BE2C (cell line): ENCODE data around the gene CPD.
A peak's percentile ranks its signal among the peaks of the same experiment; 100 is the strongest.

Source experiments
- DNase-seq: peaks from one replicate; pipeline ENCODE4 v3.0.0-alpha.2; 2020
- H3K27me3 ChIP-seq: fragments of 250-450 bp; sonication (Bioruptor Pico); 2 replicates; pipeline ENCODE4 v1.5.1; 2020; ENCODE audit warnings: mild to moderate bottlenecking
- H3K36me3 ChIP-seq: fragments of 250-450 bp; sonication (Bioruptor Pico); 2 replicates; pipeline ENCODE4 v1.5.1; 2020; ENCODE audit warnings: mild to moderate bottlenecking
- H3K4me1 ChIP-seq: fragments of 250-450 bp; sonication (Bioruptor Pico); 2 replicates; pipeline ENCODE4 v1.5.1; 2020
- H3K4me3 ChIP-seq: 2 replicates; pipeline ENCODE4 v1.5.1; 2011; ENCODE audit warnings: low read depth, low read length
- H3K9me3 ChIP-seq: fragments of 250-450 bp; sonication (Bioruptor Pico); 2 replicates; pipeline ENCODE4 v1.5.1; 2020
- CTCF ChIP-seq: IDR thresholded peaks from 2 replicates; pipeline ENCODE4 v1.5.1; 2012; ENCODE audit warnings: mild to moderate bottlenecking, low read depth, low read length

CPD gene

DNA sequence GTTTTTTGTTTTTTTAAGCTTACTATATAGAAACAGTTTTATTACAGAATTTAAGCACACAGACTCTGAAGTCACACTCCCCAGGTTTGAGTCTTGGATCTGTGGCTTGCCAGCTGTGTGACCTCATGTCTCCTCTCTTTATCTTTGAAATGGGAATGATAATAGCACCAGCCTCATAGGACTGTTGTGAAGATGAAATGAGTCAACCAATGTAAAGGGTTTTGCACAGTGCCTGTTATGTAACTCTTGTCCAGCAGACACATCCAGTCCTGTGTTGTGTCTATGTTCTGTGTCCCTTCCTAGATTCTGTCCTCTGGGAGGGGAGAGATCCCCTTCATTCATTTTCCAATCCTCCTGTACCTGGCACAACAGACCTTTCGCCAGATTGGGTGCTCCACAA is 3.1 kb upstream of the CPD start:
- Histone ChIP-seq H3K4me3 (no peak overlapping the region), H3K36me3 (no peaks in the 10 kb centered on the region), H3K27me3 (no peaks in the 10 kb centered on the region), H3K4me1 (no peaks in the 10 kb centered on the region), H3K9me3 (no peaks in the 10 kb centered on the region)
- no peak for TF ChIP-seq CTCF
- DNase-seq, result no peak

DNA sequence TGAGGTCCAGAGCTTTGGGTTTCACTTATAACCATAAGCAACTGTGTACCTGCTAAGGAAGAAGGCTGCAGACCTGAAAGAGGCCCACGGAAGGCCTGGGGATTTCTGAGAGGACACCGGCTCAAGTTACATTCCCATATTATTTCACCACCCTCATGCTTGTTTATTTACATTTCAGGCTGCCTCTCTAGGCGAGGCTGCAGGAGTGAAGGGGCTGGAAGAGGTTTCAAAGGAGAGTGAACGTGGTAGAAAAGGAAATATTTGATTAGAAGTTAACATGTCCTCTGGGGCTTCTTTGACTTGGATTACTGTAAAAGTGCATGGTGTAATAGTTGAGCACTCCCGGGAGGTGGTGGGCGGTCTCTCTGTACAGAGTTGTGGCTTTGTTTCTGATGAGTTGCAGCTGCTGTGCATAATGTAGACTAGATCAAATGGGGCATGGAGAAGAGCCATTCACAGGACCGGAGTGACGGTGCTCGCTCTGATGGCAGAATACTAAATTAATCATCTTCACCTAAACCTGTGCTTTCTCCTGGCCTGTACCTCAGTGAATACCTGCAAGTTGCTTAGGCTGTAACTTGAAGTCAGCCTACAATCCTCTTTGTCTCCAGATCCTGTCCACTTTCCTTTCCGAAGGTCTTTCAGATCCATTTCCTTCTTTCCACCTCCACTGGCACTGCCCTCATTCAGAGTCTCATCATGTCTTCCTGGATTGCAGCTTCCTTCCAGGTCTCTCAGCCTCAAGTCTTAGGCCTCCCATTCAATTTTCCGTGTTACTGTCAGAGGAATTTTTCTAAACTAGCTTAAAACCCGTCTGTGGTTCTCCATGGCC is 1.9 kb upstream of the CPD start:
- TF ChIP-seq CTCF, result no peak
- DNase-seq, result no peak
- no peaks in the 10 kb centered on the region for H3K4me1 ChIP-seq
- H3K27me3 ChIP-seq, result no peaks in the 10 kb centered on the region
- H3K4me3 ChIP-seq, result no peak overlapping the region
- H3K9me3 ChIP-seq, result no peaks in the 10 kb centered on the region
- no peaks in the 10 kb centered on the region for H3K36me3 ChIP-seq

DNA sequence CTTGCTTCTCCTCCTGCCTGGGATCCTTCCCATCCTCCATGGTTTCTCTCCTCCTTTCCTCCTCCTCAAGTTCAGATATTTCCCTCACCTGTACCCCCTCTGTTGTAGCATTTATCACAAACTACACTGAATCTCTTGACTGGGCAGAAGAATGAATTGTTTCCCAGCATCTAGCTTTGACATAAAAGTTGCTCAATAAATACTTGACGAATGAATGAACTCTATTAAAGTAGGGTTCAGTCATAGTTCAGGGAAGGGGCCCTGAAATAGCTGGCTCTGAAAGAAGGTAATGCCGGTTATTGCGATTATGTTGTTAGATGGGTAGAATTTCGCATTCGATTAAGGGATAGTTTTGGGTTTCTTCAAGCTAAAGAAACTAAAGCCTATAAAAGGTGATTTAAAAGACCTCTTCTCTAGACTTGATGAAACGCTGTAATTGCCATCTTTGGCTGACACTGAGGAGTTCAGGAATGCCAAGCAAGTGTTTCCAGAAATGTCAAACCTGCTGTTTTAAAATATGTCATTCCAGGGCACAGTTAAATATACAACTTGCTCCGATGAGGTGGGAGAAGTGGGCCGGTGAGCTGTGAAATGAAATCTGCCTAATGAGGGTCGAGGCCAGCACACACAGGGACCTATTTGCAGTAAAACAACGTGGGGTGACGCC is 1.0 kb upstream of the CPD start:
- TF ChIP-seq CTCF, result no peak
- no peak for DNase-seq
- Histone ChIP-seq H3K9me3 (no peaks in the 10 kb centered on the region), H3K27me3 (no peaks in the 10 kb centered on the region), H3K36me3 (no peaks in the 10 kb centered on the region), H3K4me1 (no peaks in the 10 kb centered on the region), H3K4me3 (peak overlapping the region; percentile 69)

GRCh38 chr17:30378241-30378824 is 394 bp upstream of the CPD start:
- Histone ChIP-seq H3K36me3 (no peaks in the 10 kb centered on the region), H3K9me3 (no peaks in the 10 kb centered on the region), H3K4me1 (no peaks in the 10 kb centered on the region), H3K27me3 (no peaks in the 10 kb centered on the region), H3K4me3 (peak overlapping the region; percentile 69)
- peak; percentile 14 for DNase-seq
- no peak for TF ChIP-seq CTCF

- TF ChIP-seq CTCF, result no peak
- peak overlapping the region; percentile 69 for H3K4me3 ChIP-seq
- no peaks in the 10 kb centered on the region for H3K36me3 ChIP-seq
- DNase-seq, result peak; percentile 19
- no peaks in the 10 kb centered on the region for H3K4me1 ChIP-seq
- no peaks in the 10 kb centered on the region for H3K9me3 ChIP-seq
- no peaks in the 10 kb centered on the region for H3K27me3 ChIP-seq
These were observed 676 bp downstream of the CPD start for GRCh38 chr17:30379303-30379902.
